GM23248 (cell line): ENCODE measurements around the gene ZNF627. TPM values are rescaled to one million over a fixed set of nuclear protein-coding genes. Genes with fewer than 3 reads are reported as not detected.
A peak's percentile ranks its signal among the peaks of the same experiment; 100 is the strongest.

ENCODE experiments used
- DNase-seq: peaks from one replicate; pipeline ENCODE4 v3.0.0-alpha.2; 2015
- H2AFZ ChIP-seq: fragments of 200-600 bp; sonication (generic); 2 replicates; pipeline ENCODE4 v1.6.1; 2016; ENCODE audit warnings: antibody characterized with exemption
- H3F3A ChIP-seq: fragments of 200-600 bp; sonication (generic); 2 replicates; pipeline ENCODE4 v1.6.1; 2016; ENCODE audit warnings: mild to moderate bottlenecking, antibody characterized with exemption, mixed run types; ENCODE audit not compliant: insufficient read depth
- H3K27ac ChIP-seq: fragments of 200-600 bp; sonication (generic); 2 replicates; pipeline ENCODE4 v1.5.1; 2016; ENCODE audit warnings: mild to moderate bottlenecking
- H3K27me3 ChIP-seq: fragments of 200-600 bp; sonication (generic); replicated peaks from 2 replicates; pipeline ENCODE4 v1.6.1; 2016; ENCODE audit warnings: mild to moderate bottlenecking; ENCODE audit not compliant: insufficient read depth
- H3K36me3 ChIP-seq: fragments of 200-600 bp; sonication (generic); 2 replicates; pipeline ENCODE4 v1.6.1; 2016; ENCODE audit warnings: low read depth, mild to moderate bottlenecking
- H3K4me1 ChIP-seq: fragments of 200-600 bp; sonication (generic); 2 replicates; pipeline ENCODE4 v1.6.1; 2016; ENCODE audit warnings: mild to moderate bottlenecking; ENCODE audit not compliant: insufficient read depth
- H3K4me2 ChIP-seq: fragments of 200-600 bp; sonication (generic); one replicate; pipeline ENCODE4 v1.6.1; 2016; ENCODE audit warnings: mild to moderate bottlenecking; ENCODE audit not compliant: unreplicated experiment
- H3K4me3 ChIP-seq: fragments of 200-600 bp; sonication (generic); 2 replicates; pipeline ENCODE4 v1.5.1; 2016; ENCODE audit warnings: mild to moderate bottlenecking
- H3K79me2 ChIP-seq: fragments of 200-600 bp; sonication (generic); 2 replicates; pipeline ENCODE4 v1.6.1; 2016; ENCODE audit warnings: mild to moderate bottlenecking; ENCODE audit not compliant: insufficient read depth
- H3K9ac ChIP-seq: fragments of 200-600 bp; sonication (generic); 2 replicates; pipeline ENCODE4 v1.6.1; 2016; ENCODE audit warnings: mild to moderate bottlenecking
- H3K9me2 ChIP-seq: fragments of 200-600 bp; sonication (generic); 2 replicates; pipeline ENCODE4 v1.6.1; 2016; ENCODE audit warnings: mixed run types, mild to moderate bottlenecking, moderate library complexity; ENCODE audit not compliant: insufficient read depth
- H3K9me3 ChIP-seq: fragments of 200-600 bp; sonication (generic); one replicate; pipeline ENCODE4 v1.6.1; 2017; ENCODE audit warnings: low read depth
- H4K20me1 ChIP-seq: fragments of 200-600 bp; sonication (generic); 2 replicates; pipeline ENCODE4 v1.6.0; 2016; ENCODE audit not compliant: insufficient read depth
- EZH2 ChIP-seq: fragments of 200-600 bp; sonication (generic); IDR thresholded peaks from 2 replicates; pipeline ENCODE4 v1.6.1; 2018; ENCODE audit warnings: antibody characterized with exemption, mild to moderate bottlenecking; ENCODE audit not compliant: insufficient read depth, poor library complexity, severe bottlenecking
- EZH2phosphoT487 ChIP-seq: fragments of 200-600 bp; sonication (generic); IDR thresholded peaks from 2 replicates; pipeline ENCODE4 v1.6.1; 2018; ENCODE audit warnings: antibody characterized with exemption, moderate library complexity, mild to moderate bottlenecking, low read depth; ENCODE audit not compliant: insufficient read depth
- WGBS, 2 experiments: methylation state at CpG; one replicate each; pipeline ENCODE4 v1.1.6; 2015 to 2017; ENCODE audit warnings: low lambda C conversion rate in 2 of 2, low coverage in 1 of 2; ENCODE audit errors: missing lambda C conversion rate in 2 of 2; 5-methylcytosine and 5-hydroxymethylcytosine counted together
- in situ Hi-C: fragments of 300-500 bp; cut with MboI; formaldehyde crosslinking; loops from 2 replicates; pipeline ENCODE4 v1.15.0; 2020
- polyA plus RNA-seq: library from polyadenylated mRNA; unstranded; fragments of >200 nt; fragmentation: Nextera tagmentation; extraction: Ambion mirVana; gene quantifications from 2 replicates; pipeline ENCODE4 v1.2.1, GENCODE V29; 2016
- total RNA-seq: library from RNA; depleted of rRNA; stranded (reverse); fragments of >200 nt; shearing (Covaris generic); gene quantifications from 2 replicates; pipeline ENCODE4 v1.2.3, GENCODE V29; 2014; rRNA removed

The ZNF627 gene
- total and polyA plus RNA-seq, 2 experiments from 2014 or later: 7.7 to 13.8 TPM

- Histone ChIP-seq H3K36me3 (peaks cover 4% of the 10 kb centered on the region; the same call in 1 of the 2 replicates), H3K9ac (no peak overlapping the region), H3K4me1 (no peaks in the 10 kb centered on the region), H4K20me1 (no peaks in the 10 kb centered on the region), H3K79me2 (no peaks in the 10 kb centered on the region), H2AFZ (no peak overlapping the region), H3K9me3 (no peaks in the 10 kb centered on the region), H3K9me2 (no peaks in the 10 kb centered on the region), H3K27ac (no peak overlapping the region), H3F3A (peaks cover 4% of the 10 kb centered on the region; the same call in 1 of the 2 replicates), H3K27me3 (no peaks in the 10 kb centered on the region), H3K4me3 (no peak overlapping the region), H3K4me2 (no peak overlapping the region)
- WGBS, 2 experiments: 73 to 77% methylated on average over 3 of the region's 3 CpGs
- DNase-seq: no peak
- TF ChIP-seq EZH2phosphoT487 (no peak), EZH2 (no peak)
- in situ Hi-C loops: no loop called here
Measured at GRCh38 chr19:11657307-11657706, 60.0 kb downstream of the ZNF627 start.

GRCh38 chr19:11658970-11659369 lies 61.7 kb downstream of the ZNF627 start:
- Histone ChIP-seq H4K20me1 (no peaks in the 10 kb centered on the region), H3K4me3 (no peak overlapping the region), H3K27ac (no peak overlapping the region), H3K79me2 (no peaks in the 10 kb centered on the region), H3K36me3 (no peaks in the 10 kb centered on the region), H3K9me3 (no peaks in the 10 kb centered on the region), H3K9ac (no peak overlapping the region), H3K27me3 (no peaks in the 10 kb centered on the region), H2AFZ (no peak overlapping the region), H3K4me1 (no peaks in the 10 kb centered on the region), H3F3A (peaks cover 4% of the 10 kb centered on the region; the same call in 1 of the 2 replicates), H3K9me2 (no peaks in the 10 kb centered on the region), H3K4me2 (no peak overlapping the region)
- 78% methylated on average over 7 of the region's 7 CpGs for WGBS, 2 experiments
- in situ Hi-C loops: no loop called here
- DNase-seq: no peak
- no peak for TF ChIP-seq EZH2

DNA sequence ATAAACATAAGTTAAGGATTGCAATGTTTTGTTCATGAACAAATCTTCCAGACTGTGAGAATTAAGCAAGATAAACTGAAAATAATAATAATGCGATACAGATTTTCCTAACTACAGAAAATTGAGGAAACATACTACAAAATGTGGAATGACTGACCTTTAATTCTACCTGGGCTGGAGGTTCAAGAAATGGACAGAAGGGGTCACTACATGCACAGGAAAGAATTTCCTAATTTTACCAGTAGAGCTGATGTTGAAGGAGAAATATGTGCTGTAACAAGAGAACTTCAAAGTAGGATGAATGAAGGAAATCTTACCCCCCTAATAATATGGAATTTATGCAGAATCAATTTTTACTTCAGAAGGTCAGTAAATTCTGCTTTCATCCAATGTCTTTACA lies 62.3 kb downstream of the ZNF627 start:
- no peaks in the 10 kb centered on the region for H3K4me1 ChIP-seq
- no peaks in the 10 kb centered on the region for H3K9me3 ChIP-seq
- no peak overlapping the region for H3K9ac ChIP-seq
- no peak overlapping the region for H3K27ac ChIP-seq
- no peak overlapping the region for H2AFZ ChIP-seq
- H3K36me3 ChIP-seq: no peaks in the 10 kb centered on the region
- WGBS, 2 experiments: 95 to 100% methylated on average over 1 of the region's 1 CpG
- H3K9me2 ChIP-seq: no peaks in the 10 kb centered on the region
- H3F3A ChIP-seq: peaks cover 4% of the 10 kb centered on the region; the same call in 1 of the 2 replicates
- peak; percentile 36 for DNase-seq
- H4K20me1 ChIP-seq: no peaks in the 10 kb centered on the region
- no peak overlapping the region for H3K4me2 ChIP-seq
- no peak overlapping the region for H3K4me3 ChIP-seq
- no peaks in the 10 kb centered on the region for H3K79me2 ChIP-seq
- H3K27me3 ChIP-seq: no peaks in the 10 kb centered on the region
- in situ Hi-C loops: no loop called here
- TF ChIP-seq EZH2phosphoT487 (no peak), EZH2 (no peak)

- 94 to 96% methylated on average over 30 of the region's 30 CpGs for WGBS, 2 experiments
- Histone ChIP-seq H3K4me1 (no peaks in the 10 kb centered on the region), H3K4me3 (no peak overlapping the region), H3K36me3 (no peaks in the 10 kb centered on the region), H3K9ac (no peak overlapping the region), H3K9me3 (no peaks in the 10 kb centered on the region), H3K79me2 (no peaks in the 10 kb centered on the region), H3K9me2 (no peaks in the 10 kb centered on the region), H3K27ac (no peak overlapping the region), H3K27me3 (no peaks in the 10 kb centered on the region), H4K20me1 (no peaks in the 10 kb centered on the region), H3F3A (peaks cover 4% of the 10 kb centered on the region; the same call in 1 of the 2 replicates), H3K4me2 (no peak overlapping the region), H2AFZ (no peak overlapping the region)
- TF ChIP-seq EZH2phosphoT487: no peak
- no peak for DNase-seq
- in situ Hi-C loops: no loop called here
Measured at GRCh38 chr19:11662278-11662677, 65.0 kb downstream of the ZNF627 start.

GRCh38 chr19:11663181-11663591 lies 65.9 kb downstream of the ZNF627 start:
- H3K9me2 ChIP-seq: no peaks in the 10 kb centered on the region
- H2AFZ ChIP-seq: no peak overlapping the region
- H3K4me3 ChIP-seq: no peak overlapping the region
- no peak overlapping the region for H3K27ac ChIP-seq
- H3F3A ChIP-seq: peaks cover 4% of the 10 kb centered on the region; the same call in 1 of the 2 replicates
- TF ChIP-seq EZH2phosphoT487 (no peak), EZH2 (no peak)
- no peak for DNase-seq
- H3K9me3 ChIP-seq: no peaks in the 10 kb centered on the region
- no peaks in the 10 kb centered on the region for H3K79me2 ChIP-seq
- in situ Hi-C loops: no loop called here
- no peak overlapping the region for H3K4me2 ChIP-seq
- no peak overlapping the region for H3K9ac ChIP-seq
- H3K36me3 ChIP-seq: no peaks in the 10 kb centered on the region
- H4K20me1 ChIP-seq: no peaks in the 10 kb centered on the region
- H3K27me3 ChIP-seq: no peaks in the 10 kb centered on the region
- 90 to 91% methylated on average over 8 of the region's 8 CpGs for WGBS, 2 experiments
- no peaks in the 10 kb centered on the region for H3K4me1 ChIP-seq

Other genes with a start within 250 kb of the ZNF627 start
- gene PLPPR2, start 242.1 kb upstream of the ZNF627 start, total RNA-seq: 39.7 and 67.8 TPM in 2 replicates
- gene PLPPR2, start 242.1 kb upstream of the ZNF627 start, polyA plus RNA-seq: 52.0 TPM in 2 replicates
- 0.32 TPM in 1 of 2 replicates, not detected in the other for gene SWSAP1, start 222.8 kb upstream of the ZNF627 start, total RNA-seq
- gene SWSAP1, start 222.8 kb upstream of the ZNF627 start, polyA plus RNA-seq: 1.3 and 1.4 TPM in 2 replicates
- 4.4 and 7.0 TPM in 2 replicates for gene EPOR, start 213.2 kb upstream of the ZNF627 start, total RNA-seq
- 4.3 and 4.7 TPM in 2 replicates for gene EPOR, start 213.2 kb upstream of the ZNF627 start, polyA plus RNA-seq
- 0.54 and 5.9 TPM in 2 replicates for gene RGL3, start 178.2 kb upstream of the ZNF627 start, total RNA-seq
- gene RGL3, start 178.2 kb upstream of the ZNF627 start, polyA plus RNA-seq: 0.43 and 1.4 TPM in 2 replicates
- 0.54 TPM in 1 of 2 replicates, not detected in the other for gene ODAD3, start 162.4 kb upstream of the ZNF627 start, total RNA-seq
- 0.44 and 0.95 TPM in 2 replicates for gene ODAD3, start 162.4 kb upstream of the ZNF627 start, polyA plus RNA-seq
- gene PRKCSH, start 161.8 kb upstream of the ZNF627 start, total RNA-seq: 118 and 142 TPM in 2 replicates
- 94.1 and 104 TPM in 2 replicates for gene PRKCSH, start 161.8 kb upstream of the ZNF627 start, polyA plus RNA-seq
- not detected in 2 replicates for gene ELAVL3, start 116.4 kb upstream of the ZNF627 start, total RNA-seq
- not detected in 2 replicates for gene ELAVL3, start 116.4 kb upstream of the ZNF627 start, polyA plus RNA-seq
- 3.9 and 4.6 TPM in 2 replicates for gene ZNF653, start 91.6 kb upstream of the ZNF627 start, total RNA-seq
- gene ZNF653, start 91.6 kb upstream of the ZNF627 start, polyA plus RNA-seq: 1.4 and 2.2 TPM in 2 replicates
- 28.0 and 35.2 TPM in 2 replicates for gene ECSIT, start 68.3 kb upstream of the ZNF627 start, total RNA-seq
- gene ECSIT, start 68.3 kb upstream of the ZNF627 start, polyA plus RNA-seq: 17.1 and 20.5 TPM in 2 replicates
- gene CNN1, start 58.6 kb upstream of the ZNF627 start, total RNA-seq: 44.5 and 47.4 TPM in 2 replicates
- gene CNN1, start 58.6 kb upstream of the ZNF627 start, polyA plus RNA-seq: 27.1 and 30.0 TPM in 2 replicates
- 32.4 and 50.6 TPM in 2 replicates for gene ELOF1, start 38.3 kb upstream of the ZNF627 start, total RNA-seq
- 71.8 and 72.6 TPM in 2 replicates for gene ELOF1, start 38.3 kb upstream of the ZNF627 start, polyA plus RNA-seq
- gene ACP5, start 19.8 kb upstream of the ZNF627 start, total RNA-seq: 0.11 TPM in 1 of 2 replicates, not detected in the other
- gene ACP5, start 19.8 kb upstream of the ZNF627 start, polyA plus RNA-seq: 0.26 TPM in 1 of 2 replicates, not detected in the other
- gene ZNF823, start 141.5 kb downstream of the ZNF627 start, total RNA-seq: 6.8 and 7.2 TPM in 2 replicates
- 1.9 and 3.0 TPM in 2 replicates for gene ZNF823, start 141.5 kb downstream of the ZNF627 start, polyA plus RNA-seq
- 6.5 and 8.5 TPM in 2 replicates for gene ZNF441, start 169.5 kb downstream of the ZNF627 start, total RNA-seq
- gene ZNF441, start 169.5 kb downstream of the ZNF627 start, polyA plus RNA-seq: 3.5 and 3.6 TPM in 2 replicates
- gene ZNF491, start 201.0 kb downstream of the ZNF627 start, total RNA-seq: 1.6 and 3.0 TPM in 2 replicates
- gene ZNF491, start 201.0 kb downstream of the ZNF627 start, polyA plus RNA-seq: 0.58 and 1.4 TPM in 2 replicates
- 4.2 and 7.6 TPM in 2 replicates for gene ZNF440, start 216.8 kb downstream of the ZNF627 start, total RNA-seq
- 2.3 and 2.4 TPM in 2 replicates for gene ZNF440, start 216.8 kb downstream of the ZNF627 start, polyA plus RNA-seq